ENCODE results near the gene NKPD1. TPM values are rescaled to one million over a fixed set of nuclear protein-coding genes. Genes with fewer than 3 reads are reported as not detected.

The NKPD1 gene
- total and polyA plus RNA-seq, 2 experiments from 2014 or later: 0.24 to 1.3 TPM

- TF ChIP-seq REST (IDR thresholded peaks at IDR 0.05; ENCODE audit: unreplicated experiment) (no peak), STAT1 (IDR thresholded peaks at IDR 0.05; ENCODE audit: unreplicated experiment) (no peak), ZNF331 (CRISPR knock-in tag; IDR thresholded peaks at IDR 0.05; ENCODE audit: low read depth) (no peak)
These were observed 20.2 kb downstream of the NKPD1 start (continued) for GRCh38 chr19:45140533-45140932.

- Histone ChIP-seq H3K9me2 (ENCODE audit: insufficient read depth) (no peaks in the 10 kb centered on the region), H4K20me1 (replicated peaks; ENCODE audit: insufficient read depth) (peaks cover 3% of the 10 kb centered on the region; the same call in 1 of the 2 replicates), H3F3A (replicated peaks; ENCODE audit: low read depth) (no peaks in the 10 kb centered on the region), H2AFZ (no peak overlapping the region), H3K4me2 (no peak overlapping the region), H3K79me2 (replicated peaks; ENCODE audit: insufficient read depth) (peaks cover 35% of the 10 kb centered on the region), H3K27ac (ENCODE audit: low read depth) (no peak overlapping the region), H3K4me1 (ENCODE audit: insufficient read depth) (peaks cover 15% of the 10 kb centered on the region; the same call in 1 of the 2 replicates), H3K27me3 (ENCODE audit: insufficient read depth) (no peaks in the 10 kb centered on the region), H3K36me3 (ENCODE audit: insufficient read depth) (no peaks in the 10 kb centered on the region), H3K4me3 (no peak overlapping the region)
- DNase-seq (ENCODE audit: low spot score): no peak
- Mint-ChIP-seq H3K27ac (no peak overlapping the region), H3K36me3 (ENCODE audit: low read depth) (peaks cover 18% of the 10 kb centered on the region), H3K4me1 (peaks cover 24% of the 10 kb centered on the region), H3K4me3 (no peak overlapping the region), H3K9me3 (no peaks in the 10 kb centered on the region; the same call in 2 of the 3 replicates), H3K27me3 (ENCODE audit: insufficient read depth, low read depth, poor library complexity) (peaks cover 15% of the 10 kb centered on the region)
- ATAC-seq: no peak
- TF ChIP-seq POLR2AphosphoS5 (IDR thresholded peaks at IDR 0.05; ENCODE audit: low read depth) (no peak), STAT1 (IDR thresholded peaks at IDR 0.05; ENCODE audit: unreplicated experiment) (no peak), ETS1 (IDR thresholded peaks at IDR 0.05) (no peak), CREB1 (CRISPR knock-in tag; IDR thresholded peaks at IDR 0.05; ENCODE audit: low read depth) (no peak), EZH2 (IDR thresholded peaks at IDR 0.05; ENCODE audit: low read depth, unreplicated experiment) (no peak), ZNF462 (CRISPR knock-in tag; IDR thresholded peaks at IDR 0.05) (no peak), NANOG (IDR thresholded peaks at IDR 0.05; ENCODE audit: borderline replicate concordance) (no peak), EZH2phosphoT487 (IDR thresholded peaks at IDR 0.05; ENCODE audit: unreplicated experiment) (no peak), CTCF (conservative IDR thresholded peaks at IDR 0.05; ENCODE audit: low read depth in 2 of 2) (no peak), JUNB (IDR thresholded peaks at IDR 0.05; ENCODE audit: unreplicated experiment) (no peak), ZNF331 (CRISPR knock-in tag; IDR thresholded peaks at IDR 0.05; ENCODE audit: low read depth) (no peak), ZNF114 (CRISPR knock-in tag; IDR thresholded peaks at IDR 0.05) (no peak)
These were observed 20.7 kb downstream of the NKPD1 start for GRCh38 chr19:45140144-45140503.
